HepG2 (cell line): ENCODE measurements around the gene USP43. TPM values are rescaled to one million over a fixed set of nuclear protein-coding genes. Genes with fewer than 3 reads are reported as not detected.

Source experiments
- CHD2 ChIP-seq: IDR thresholded peaks from 2 replicates; pipeline ENCODE4 v1.6.1; 2011; ENCODE audit warnings: low read depth, low read length, improper control_type of control experiment
- JUNB ChIP-seq: sonication (generic); formaldehyde crosslinking; IDR thresholded peaks from 2 replicates; pipeline ENCODE4 v1.8.0; 2022; ENCODE audit warnings: missing genetic modification reagents, mild to moderate bottlenecking, borderline replicate concordance
- KDM1A ChIP-seq: IDR thresholded peaks from 2 replicates; pipeline ENCODE4 v1.6.1; 2016; ENCODE audit warnings: missing compliant biosample characterization
- MTA1 ChIP-seq: sonication (generic); formaldehyde crosslinking; IDR thresholded peaks from 2 replicates; pipeline ENCODE4 v1.4.0; 2020; ENCODE audit warnings: missing genetic modification reagents, mild to moderate bottlenecking, borderline replicate concordance
- PHB2 ChIP-seq: fragments of 450-650 bp; IDR thresholded peaks from 2 replicates; pipeline ENCODE4 v1.6.1; 2018; ENCODE audit not compliant: partially characterized antibody
- POLR2A ChIP-seq, 2 experiments: IDR thresholded peaks; 2 replicates each; pipeline ENCODE4 v1.6.1; 2011; ENCODE audit warnings: low read depth in 2 of 2, low read length in 2 of 2, mild to moderate bottlenecking in 1 of 2, moderate library complexity in 1 of 2; ENCODE audit not compliant: insufficient read depth in 1 of 2
- RFXAP ChIP-seq: sonication (generic); formaldehyde crosslinking; IDR thresholded peaks from 2 replicates; pipeline ENCODE4 v1.4.0; 2020; ENCODE audit warnings: missing genetic modification reagents, borderline replicate concordance
- ZFY ChIP-seq: sonication (generic); formaldehyde crosslinking; IDR thresholded peaks from 2 replicates; pipeline ENCODE4 v1.4.0; 2020; ENCODE audit warnings: missing genetic modification reagents
- ZKSCAN5 ChIP-seq: sonication (generic); formaldehyde crosslinking; IDR thresholded peaks from 2 replicates; pipeline ENCODE4 v1.5.1; 2020; ENCODE audit warnings: mild to moderate bottlenecking, missing genetic modification reagents
- ZNF30 ChIP-seq: sonication (generic); formaldehyde crosslinking; IDR thresholded peaks from 2 replicates; pipeline ENCODE4 v1.5.0; 2020; ENCODE audit warnings: mild to moderate bottlenecking, missing genetic modification reagents
- ZNF329 ChIP-seq: sonication (generic); formaldehyde crosslinking; IDR thresholded peaks from 2 replicates; pipeline ENCODE4 v1.9.0; 2021; ENCODE audit warnings: low read depth, mild to moderate bottlenecking, missing genetic modification reagents
- ZNF333 ChIP-seq: sonication (generic); formaldehyde crosslinking; IDR thresholded peaks from 2 replicates; pipeline ENCODE4 v1.4.0; 2020; ENCODE audit warnings: mild to moderate bottlenecking, missing genetic modification reagents, borderline replicate concordance
- polyA plus RNA-seq, 8 experiments: library from polyadenylated mRNA; depleted of rRNA in 3 of 8; stranded (reverse) in 7 of 8; unstranded in 1 of 8; fragments of >200 nt; fragmentation: Illumina TruSeq in 4 of 8; extraction: Trizol in 4 of 8; gene quantifications; 2 replicates each; pipeline versions ENCODE4 v1.2.1 to v1.2.3, GENCODE V29; 2011 to 2016; ENCODE audit warnings: low read depth in 4 of 8, missing spikeins in 1 of 8, mixed read lengths in 1 of 8; ENCODE audit not compliant: insufficient read depth in 1 of 8
- total RNA-seq, 5 experiments: library from RNA; depleted of rRNA; stranded (reverse); fragments of >200 nt; fragmentation: Illumina TruSeq; extraction: Trizol; gene quantifications; 2 replicates each; pipeline ENCODE4 v1.2.3, GENCODE V29; 2016; ENCODE audit warnings: low read depth in 1 of 5
- TF ChIP-seq, protein P1 (sequence below): sonication (generic); formaldehyde crosslinking; IDR thresholded peaks from 2 replicates; pipeline ENCODE4 v1.5.0; 2020; ENCODE audit warnings: mild to moderate bottlenecking, missing genetic modification reagents
- TF ChIP-seq, protein P2 (sequence below), 2 experiments: sonication (generic) in 1 of 2; formaldehyde crosslinking in 1 of 2; IDR thresholded peaks; 2 replicates each; pipeline versions ENCODE4 v1.4.0 to v1.6.1; 2018 to 2020; ENCODE audit warnings: missing genetic modification reagents in 2 of 2, borderline replicate concordance in 1 of 2, low read depth in 1 of 2, mild to moderate bottlenecking in 1 of 2, missing biosample characterization in 1 of 2
- TF ChIP-seq, protein P3 (sequence below): IDR thresholded peaks from 2 replicates; pipeline ENCODE4 v1.6.1; 2012; ENCODE audit warnings: inconsistent platforms
- TF ChIP-seq, protein P4 (sequence below): sonication (generic); formaldehyde crosslinking; IDR thresholded peaks from 2 replicates; pipeline ENCODE4; 2020; ENCODE audit warnings: missing genetic modification reagents, mild to moderate bottlenecking, borderline replicate concordance
- TF ChIP-seq, protein P5 (sequence below): sonication (generic); formaldehyde crosslinking; IDR thresholded peaks from 2 replicates; pipeline ENCODE4 v1.5.0; 2020; ENCODE audit warnings: mild to moderate bottlenecking, missing genetic modification reagents
- TF ChIP-seq, protein P6 (sequence below): sonication (generic); formaldehyde crosslinking; IDR thresholded peaks from 2 replicates; pipeline ENCODE4 v1.4.0; 2020; ENCODE audit warnings: mild to moderate bottlenecking, missing genetic modification reagents
- TF ChIP-seq, protein P7 (sequence below): sonication (generic); formaldehyde crosslinking; IDR thresholded peaks from 2 replicates; pipeline ENCODE4 v1.4.0; 2020; ENCODE audit warnings: missing genetic modification reagents

Gene USP43
- total and polyA plus RNA-seq, 2 of the 13 experiments (the other 11 are each of a cell fraction or from before 2014, with no cell fraction given) = 1.6 to 2.2 TPM

DNA sequence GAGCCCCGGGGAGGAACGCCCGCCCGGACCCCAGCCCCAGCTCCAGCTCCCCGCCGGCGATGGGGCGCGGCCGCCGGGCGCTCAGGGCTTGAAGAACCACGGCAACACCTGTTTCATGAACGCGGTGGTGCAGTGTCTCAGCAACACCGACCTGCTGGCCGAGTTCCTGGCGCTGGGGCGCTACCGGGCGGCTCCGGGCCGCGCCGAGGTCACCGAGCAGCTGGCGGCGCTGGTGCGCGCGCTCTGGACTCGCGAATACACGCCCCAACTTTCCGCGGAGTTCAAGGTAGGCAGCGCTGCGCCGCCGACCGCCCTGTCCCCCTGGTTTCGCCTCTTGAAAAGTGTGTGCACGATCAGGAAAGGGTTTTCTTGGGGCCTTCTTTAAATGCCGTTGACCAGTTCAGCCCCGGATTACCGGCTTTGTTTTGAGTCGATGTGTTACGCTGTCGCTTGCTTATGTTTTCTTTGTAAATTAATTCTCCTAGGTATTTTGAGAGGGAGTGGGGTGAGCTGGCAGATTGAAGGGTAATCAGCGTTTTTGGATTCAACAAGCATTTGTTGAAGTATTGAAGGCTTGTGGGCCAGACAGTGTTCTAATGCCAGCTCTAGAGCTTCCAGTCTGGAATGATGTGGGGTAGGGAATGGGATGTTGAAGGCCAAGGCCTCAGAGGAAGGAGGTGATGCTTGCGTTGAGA, 681 bp downstream of the USP43 start (continued):
- TF ChIP-seq, protein P1, sequence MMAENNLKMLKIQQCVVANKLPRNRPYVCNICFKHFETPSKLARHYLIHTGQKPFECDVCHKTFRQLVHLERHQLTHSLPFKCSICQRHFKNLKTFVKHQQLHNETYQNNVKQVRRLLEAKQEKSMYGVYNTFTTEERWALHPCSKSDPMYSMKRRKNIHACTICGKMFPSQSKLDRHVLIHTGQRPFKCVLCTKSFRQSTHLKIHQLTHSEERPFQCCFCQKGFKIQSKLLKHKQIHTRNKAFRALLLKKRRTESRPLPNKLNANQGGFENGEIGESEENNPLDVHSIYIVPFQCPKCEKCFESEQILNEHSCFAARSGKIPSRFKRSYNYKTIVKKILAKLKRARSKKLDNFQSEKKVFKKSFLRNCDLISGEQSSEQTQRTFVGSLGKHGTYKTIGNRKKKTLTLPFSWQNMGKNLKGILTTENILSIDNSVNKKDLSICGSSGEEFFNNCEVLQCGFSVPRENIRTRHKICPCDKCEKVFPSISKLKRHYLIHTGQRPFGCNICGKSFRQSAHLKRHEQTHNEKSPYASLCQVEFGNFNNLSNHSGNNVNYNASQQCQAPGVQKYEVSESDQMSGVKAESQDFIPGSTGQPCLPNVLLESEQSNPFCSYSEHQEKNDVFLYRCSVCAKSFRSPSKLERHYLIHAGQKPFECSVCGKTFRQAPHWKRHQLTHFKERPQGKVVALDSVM (CRISPR knock-in tag) = no peak
- TF ChIP-seq, protein P2, sequence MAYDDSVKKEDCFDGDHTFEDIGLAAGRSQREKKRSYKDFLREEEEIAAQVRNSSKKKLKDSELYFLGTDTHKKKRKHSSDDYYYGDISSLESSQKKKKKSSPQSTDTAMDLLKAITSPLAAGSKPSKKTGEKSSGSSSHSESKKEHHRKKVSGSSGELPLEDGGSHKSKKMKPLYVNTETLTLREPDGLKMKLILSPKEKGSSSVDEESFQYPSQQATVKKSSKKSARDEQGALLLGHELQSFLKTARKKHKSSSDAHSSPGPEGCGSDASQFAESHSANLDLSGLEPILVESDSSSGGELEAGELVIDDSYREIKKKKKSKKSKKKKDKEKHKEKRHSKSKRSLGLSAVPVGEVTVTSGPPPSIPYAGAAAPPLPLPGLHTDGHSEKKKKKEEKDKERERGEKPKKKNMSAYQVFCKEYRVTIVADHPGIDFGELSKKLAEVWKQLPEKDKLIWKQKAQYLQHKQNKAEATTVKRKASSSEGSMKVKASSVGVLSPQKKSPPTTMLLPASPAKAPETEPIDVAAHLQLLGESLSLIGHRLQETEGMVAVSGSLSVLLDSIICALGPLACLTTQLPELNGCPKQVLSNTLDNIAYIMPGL (CRISPR knock-in tag; IDR thresholded peaks at IDR 0.05; ENCODE audit: borderline replicate concordance in 1 of 2, low read depth in 1 of 2) = peak; percentile 74 to 77; a peak in 3 of 4 replicates
- TF ChIP-seq JUNB (no peak), CHD2 (no peak), ZNF329 (no peak), RFXAP (CRISPR knock-in tag) (0 out of 2 replicates have a peak, but pooled peaks have one; percentile 36), ZNF30 (CRISPR knock-in tag) (no peak), MTA1 (CRISPR knock-in tag) (no peak), ZKSCAN5 (CRISPR knock-in tag) (no peak), KDM1A (CRISPR knock-in tag) (no peak), POLR2A (IDR thresholded peaks at IDR 0.05; ENCODE audit: insufficient read depth in 1 of 2, low read depth in 2 of 2, low read length in 2 of 2) (no peak), ZFY (CRISPR knock-in tag) (peak; percentile 52; the same call in 1 of the 2 replicates), ZNF333 (no peak), PHB2 (no peak)
- TF ChIP-seq, protein P3, sequence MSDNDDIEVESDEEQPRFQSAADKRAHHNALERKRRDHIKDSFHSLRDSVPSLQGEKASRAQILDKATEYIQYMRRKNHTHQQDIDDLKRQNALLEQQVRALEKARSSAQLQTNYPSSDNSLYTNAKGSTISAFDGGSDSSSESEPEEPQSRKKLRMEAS = 0 out of 2 replicates have a peak, but pooled peaks have one; percentile 28
- TF ChIP-seq, protein P4, sequence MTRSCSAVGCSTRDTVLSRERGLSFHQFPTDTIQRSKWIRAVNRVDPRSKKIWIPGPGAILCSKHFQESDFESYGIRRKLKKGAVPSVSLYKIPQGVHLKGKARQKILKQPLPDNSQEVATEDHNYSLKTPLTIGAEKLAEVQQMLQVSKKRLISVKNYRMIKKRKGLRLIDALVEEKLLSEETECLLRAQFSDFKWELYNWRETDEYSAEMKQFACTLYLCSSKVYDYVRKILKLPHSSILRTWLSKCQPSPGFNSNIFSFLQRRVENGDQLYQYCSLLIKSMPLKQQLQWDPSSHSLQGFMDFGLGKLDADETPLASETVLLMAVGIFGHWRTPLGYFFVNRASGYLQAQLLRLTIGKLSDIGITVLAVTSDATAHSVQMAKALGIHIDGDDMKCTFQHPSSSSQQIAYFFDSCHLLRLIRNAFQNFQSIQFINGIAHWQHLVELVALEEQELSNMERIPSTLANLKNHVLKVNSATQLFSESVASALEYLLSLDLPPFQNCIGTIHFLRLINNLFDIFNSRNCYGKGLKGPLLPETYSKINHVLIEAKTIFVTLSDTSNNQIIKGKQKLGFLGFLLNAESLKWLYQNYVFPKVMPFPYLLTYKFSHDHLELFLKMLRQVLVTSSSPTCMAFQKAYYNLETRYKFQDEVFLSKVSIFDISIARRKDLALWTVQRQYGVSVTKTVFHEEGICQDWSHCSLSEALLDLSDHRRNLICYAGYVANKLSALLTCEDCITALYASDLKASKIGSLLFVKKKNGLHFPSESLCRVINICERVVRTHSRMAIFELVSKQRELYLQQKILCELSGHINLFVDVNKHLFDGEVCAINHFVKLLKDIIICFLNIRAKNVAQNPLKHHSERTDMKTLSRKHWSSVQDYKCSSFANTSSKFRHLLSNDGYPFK (CRISPR knock-in tag) = no peak
- TF ChIP-seq, protein P5, sequence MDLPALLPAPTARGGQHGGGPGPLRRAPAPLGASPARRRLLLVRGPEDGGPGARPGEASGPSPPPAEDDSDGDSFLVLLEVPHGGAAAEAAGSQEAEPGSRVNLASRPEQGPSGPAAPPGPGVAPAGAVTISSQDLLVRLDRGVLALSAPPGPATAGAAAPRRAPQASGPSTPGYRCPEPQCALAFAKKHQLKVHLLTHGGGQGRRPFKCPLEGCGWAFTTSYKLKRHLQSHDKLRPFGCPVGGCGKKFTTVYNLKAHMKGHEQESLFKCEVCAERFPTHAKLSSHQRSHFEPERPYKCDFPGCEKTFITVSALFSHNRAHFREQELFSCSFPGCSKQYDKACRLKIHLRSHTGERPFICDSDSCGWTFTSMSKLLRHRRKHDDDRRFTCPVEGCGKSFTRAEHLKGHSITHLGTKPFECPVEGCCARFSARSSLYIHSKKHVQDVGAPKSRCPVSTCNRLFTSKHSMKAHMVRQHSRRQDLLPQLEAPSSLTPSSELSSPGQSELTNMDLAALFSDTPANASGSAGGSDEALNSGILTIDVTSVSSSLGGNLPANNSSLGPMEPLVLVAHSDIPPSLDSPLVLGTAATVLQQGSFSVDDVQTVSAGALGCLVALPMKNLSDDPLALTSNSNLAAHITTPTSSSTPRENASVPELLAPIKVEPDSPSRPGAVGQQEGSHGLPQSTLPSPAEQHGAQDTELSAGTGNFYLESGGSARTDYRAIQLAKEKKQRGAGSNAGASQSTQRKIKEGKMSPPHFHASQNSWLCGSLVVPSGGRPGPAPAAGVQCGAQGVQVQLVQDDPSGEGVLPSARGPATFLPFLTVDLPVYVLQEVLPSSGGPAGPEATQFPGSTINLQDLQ (CRISPR knock-in tag) = no peak
- TF ChIP-seq, protein P6, sequence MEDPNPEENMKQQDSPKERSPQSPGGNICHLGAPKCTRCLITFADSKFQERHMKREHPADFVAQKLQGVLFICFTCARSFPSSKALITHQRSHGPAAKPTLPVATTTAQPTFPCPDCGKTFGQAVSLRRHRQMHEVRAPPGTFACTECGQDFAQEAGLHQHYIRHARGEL (CRISPR knock-in tag) = no peak
- TF ChIP-seq, protein P7, sequence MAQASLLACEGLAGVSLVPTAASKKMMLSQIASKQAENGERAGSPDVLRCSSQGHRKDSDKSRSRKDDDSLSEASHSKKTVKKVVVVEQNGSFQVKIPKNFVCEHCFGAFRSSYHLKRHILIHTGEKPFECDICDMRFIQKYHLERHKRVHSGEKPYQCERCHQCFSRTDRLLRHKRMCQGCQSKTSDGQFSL (CRISPR knock-in tag) = no peak
